Urothelium cell line (cell line): ENCODE data around the gene ARID3A.
A peak's percentile ranks its signal among the peaks of the same experiment; 100 is the strongest.
"Not testable (repeated sequence)": the region's sequence is repeated elsewhere in the genome, so short reads cannot be mapped to it uniquely, and the experiment has no call there.

ENCODE experiments used
- DNase-seq: peaks from one replicate; pipeline ENCODE4 v3.0.0; 2011; ENCODE audit warnings: low spot score, mixed read lengths
- FAIRE-seq: peaks from 2 replicates; lab custom pipeline; 2011; peaks lifted over from hg19 to GRCh38; lab: Jason Lieb, UNC

The ARID3A gene

GRCh38 chr19:890831-891230 is 35.0 kb upstream of the ARID3A start:
- FAIRE-seq (no peak), DNase-seq (no peak)

DNA sequence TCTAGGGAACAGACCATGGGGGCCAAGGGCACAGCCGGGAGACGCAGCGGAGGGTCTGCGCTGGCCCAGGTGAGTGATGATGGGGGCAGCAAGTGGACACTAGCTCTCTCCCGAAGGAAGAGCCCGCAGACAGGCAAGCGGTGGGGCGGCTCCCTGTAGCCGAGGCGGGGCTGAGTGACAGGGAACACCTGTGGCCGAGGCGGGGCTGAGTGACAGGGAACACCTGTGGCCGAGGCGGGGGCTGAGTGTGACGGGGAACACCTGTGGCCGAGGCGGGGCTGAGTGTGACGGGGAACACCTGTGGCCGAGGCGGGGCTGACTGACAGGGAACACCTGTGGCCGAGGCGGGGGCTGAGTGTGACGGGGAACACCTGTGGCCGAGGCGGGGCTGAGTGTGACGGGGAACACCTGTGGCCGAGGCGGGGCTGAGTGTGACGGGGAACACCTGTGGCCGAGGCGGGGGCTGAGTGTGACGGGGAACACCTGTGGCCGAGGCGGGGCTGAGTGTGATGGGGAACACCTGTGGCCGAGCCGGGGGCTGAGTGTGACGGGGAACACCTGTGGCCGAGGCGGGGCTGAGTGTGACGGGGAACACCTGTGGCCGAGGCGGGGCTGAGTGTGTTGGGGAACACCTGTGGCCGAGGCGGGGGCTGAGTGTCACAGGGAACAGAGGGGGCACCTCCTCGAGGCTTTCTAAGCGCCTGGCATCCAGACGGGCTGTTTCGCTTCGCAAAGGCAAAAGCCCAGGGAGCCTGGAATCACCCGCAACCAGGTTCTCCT is 34.2 kb upstream of the ARID3A start:
- not testable (repeated sequence) for FAIRE-seq, DNase-seq

DNA sequence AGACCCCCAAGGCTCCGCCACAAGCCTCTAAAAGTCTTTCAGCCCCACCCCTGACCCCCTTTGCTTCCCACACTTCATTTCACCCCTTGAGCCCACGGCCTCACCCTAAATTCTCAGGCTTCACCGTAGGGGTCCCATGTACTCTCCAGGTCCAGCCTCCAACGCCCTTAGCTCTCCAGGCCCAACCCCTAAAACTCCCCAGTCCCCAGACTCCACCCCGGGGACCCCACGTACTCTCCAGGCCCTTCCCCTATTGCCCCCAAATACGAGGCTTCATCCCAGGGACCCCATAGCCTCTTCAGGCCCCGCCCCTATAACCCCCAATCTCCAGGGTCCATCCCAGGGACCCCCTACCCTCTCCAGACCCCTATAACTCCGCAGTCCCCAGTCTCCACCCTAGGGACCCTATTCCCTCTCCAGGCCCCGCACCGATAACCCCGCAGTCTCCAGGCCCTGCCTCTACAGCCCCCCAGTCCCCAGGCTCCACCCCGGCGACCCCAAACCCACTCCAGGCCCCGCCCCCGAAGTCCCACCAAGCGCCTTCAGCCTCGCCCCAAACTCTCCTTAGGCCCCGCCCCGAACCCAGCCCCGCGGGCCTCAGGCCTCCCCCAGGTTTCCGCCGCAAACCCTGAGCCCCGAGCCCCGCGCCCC is 33.5 kb upstream of the ARID3A start:
- no peak for DNase-seq
- FAIRE-seq, result no peak

DNA sequence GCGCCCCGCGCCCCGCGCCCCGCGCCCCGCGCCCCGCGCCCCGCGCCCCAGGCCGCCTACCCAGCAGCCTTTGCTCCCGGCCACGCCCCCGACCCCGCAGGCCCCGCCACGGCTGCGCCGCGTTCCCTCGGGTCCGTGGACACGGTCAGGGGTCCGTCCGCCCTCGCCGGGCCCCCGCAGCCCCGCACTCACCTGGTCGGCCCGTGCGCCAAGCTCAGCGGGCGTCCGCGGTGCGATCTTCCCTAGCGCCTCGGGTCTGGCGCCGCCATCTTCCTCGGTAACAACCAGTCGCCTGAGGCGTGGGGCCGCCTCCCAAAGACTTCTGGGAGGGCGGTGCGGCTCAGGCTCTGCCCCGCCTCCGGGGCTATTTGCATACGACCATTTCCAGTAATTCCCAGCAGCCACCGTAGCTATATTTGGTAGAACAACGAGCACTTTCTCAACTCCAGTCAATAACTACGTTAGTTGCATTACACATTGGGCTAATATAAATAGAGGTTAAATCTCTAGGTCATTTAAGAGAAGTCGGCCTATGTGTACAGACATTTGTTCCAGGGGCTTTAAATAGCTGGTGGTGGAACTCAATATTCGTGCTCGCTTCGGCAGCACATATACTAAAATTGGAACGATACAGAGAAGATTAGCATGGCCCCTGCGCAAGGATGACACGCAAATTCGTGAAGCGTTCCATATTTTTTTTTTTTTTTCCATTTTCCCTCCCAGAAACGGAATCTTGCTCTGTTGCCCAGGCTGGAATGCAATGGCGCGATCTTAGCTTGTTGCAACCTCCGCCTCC is 32.7 kb upstream of the ARID3A start, which contains the start of the genes MED16 and RNU6-9:
Gene MED16, minus strand, starts transcription at position 294 of the 796 bp plus-strand sequence. CDS start 2,056 bp downstream, outside the sequence.
Gene RNU6-9, plus strand, starts transcription at position 591 of the 796 bp plus-strand sequence.
- DNase-seq (peak; percentile 92), FAIRE-seq (no peak)

DNA sequence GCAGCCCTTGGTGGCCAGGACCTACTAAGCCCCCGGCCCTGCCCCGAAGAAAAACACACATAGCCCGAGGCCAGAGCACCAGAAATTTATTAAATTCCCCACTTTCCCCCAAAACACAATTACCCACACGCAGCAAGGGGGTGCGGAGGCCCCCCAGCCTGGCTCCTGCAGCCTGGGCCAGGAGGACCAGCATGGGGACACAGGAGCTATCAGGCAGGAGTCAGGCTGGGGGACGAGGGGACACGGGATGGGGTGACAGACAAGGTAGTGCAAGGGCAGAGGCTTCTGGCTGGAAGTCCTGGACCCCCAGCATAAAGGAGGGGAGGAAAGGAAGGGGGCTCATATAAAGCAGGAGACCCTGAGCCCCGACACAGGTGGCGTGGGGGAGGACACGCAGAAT is 29.4 kb upstream of the ARID3A start:
- no peak for FAIRE-seq
- no peak for DNase-seq

DNA sequence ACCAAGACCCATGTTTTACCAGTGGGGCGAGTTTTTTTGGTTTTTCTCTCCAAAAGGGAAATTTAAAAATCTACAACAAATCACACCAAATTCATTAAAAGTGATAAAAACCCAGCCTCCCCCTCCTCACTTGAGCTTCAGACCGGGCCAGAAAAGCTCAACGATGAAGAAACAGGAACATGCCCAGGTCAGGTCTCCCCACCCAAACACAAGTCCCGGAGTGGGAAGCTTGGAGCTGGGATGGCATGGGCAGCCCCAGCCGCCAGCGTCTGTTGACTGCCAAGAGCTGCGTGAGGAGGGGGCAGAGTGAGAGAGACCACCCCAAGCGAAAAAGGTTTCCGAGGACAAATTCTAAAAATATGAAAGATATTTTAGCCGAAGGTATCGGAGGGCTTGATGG is 28.8 kb upstream of the ARID3A start:
- no peak for FAIRE-seq
- DNase-seq, result no peak

DNA sequence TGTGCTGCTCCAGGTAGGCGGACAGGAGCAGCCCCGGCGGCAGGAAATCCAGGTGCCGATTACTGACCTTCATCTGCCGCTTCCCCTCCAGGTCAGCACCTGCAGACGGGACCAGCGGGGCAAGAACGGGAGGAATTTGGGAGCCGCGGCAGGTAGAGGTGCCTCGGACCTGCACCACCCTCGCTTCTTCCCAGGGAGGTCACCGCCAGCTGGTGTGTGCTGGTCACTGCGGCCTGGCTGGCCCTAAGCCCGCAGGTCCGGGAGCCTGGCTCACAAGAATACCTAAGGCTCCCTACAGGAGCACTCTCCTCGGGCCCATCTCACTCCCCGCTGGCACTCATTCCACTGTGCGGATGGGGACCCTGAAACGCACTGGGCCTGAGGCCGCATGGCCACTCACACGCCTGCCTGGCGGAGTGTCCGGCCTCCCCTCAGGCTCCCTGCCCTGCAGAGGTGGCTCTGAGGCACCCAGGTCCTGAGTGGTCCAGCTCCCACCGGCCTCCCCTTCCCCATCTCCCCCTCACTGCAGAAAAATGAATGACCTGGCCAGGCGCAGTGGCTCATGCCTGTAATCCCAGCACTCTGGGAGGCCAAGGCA is 28.3 kb upstream of the ARID3A start:
- FAIRE-seq, result no peak

DNA sequence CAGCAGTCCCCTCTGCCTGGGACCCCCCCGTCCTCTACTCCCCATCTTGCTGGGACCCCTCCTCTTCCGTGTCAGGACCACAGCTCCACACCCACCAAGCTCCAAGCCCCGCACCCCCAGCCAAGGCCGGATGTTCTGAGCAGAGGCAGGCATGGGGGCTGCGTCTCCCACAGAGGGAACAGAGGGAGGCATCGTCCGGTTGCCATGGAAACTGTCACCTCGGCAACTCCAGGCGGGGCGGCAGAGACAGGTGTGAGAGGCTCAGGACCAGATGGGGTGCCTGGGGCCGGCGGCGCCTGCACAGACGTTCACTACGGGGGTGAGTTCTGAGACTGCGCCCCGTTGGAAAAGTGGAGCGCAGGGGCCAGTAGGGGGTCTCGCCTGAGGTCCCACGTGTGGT is 27.2 kb upstream of the ARID3A start:
- FAIRE-seq, result no peak
- DNase-seq, result no peak

More for the DNA sequence above, 28.3 kb upstream of the ARID3A start:
- DNase-seq, result no peak

GRCh38 chr19:899336-900042 is 26.3 kb upstream of the ARID3A start:
- FAIRE-seq (no peak), DNase-seq (no peak)

GRCh38 chr19:900043-900301 is 25.9 kb upstream of the ARID3A start:
- FAIRE-seq (no peak), DNase-seq (no peak)

DNA sequence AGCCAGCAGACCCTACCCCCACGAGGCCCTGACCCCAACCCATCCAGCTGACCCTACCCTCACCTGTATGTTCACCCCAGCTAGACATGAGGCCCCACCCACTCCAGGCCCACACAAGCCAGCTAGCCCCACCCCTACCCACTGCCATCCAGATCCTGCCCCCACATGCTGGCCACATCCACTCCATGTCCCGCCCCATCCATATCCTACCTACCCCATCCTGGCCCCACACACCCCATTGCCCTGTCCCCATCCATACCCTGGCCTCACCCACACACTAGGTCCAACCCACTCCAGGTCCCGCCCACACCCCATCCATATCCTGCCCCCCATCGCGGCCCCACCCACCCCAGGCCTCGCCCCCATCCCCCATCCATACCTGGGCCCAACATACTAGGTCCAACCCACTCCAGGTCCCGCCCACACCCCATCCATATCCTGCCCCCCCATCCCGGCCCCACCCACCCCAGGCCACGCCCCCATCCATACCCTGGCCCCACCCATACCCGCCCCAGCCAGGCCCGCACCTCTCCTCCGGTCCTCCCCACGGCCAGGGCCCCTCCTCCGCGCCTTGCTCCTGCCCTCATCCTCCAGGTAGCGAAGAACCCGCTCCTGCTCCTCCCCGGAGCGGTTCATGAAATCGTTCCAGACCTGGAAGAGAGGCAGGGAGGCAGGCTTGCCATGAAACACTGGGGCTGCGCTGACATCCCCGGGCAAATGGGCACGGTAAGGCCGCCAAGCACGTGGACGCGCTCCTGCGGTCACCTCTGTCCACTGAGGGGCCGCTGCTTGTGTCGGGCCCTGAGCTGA is 25.3 kb upstream of the ARID3A start:
- DNase-seq, result peak; percentile 40
- FAIRE-seq, result no peak

GRCh38 chr19:901216-902092 is 24.4 kb upstream of the ARID3A start:
- DNase-seq (no peak), FAIRE-seq (no peak)

GRCh38 chr19:902093-902370 is 23.8 kb upstream of the ARID3A start:
- no peak for FAIRE-seq

DNA sequence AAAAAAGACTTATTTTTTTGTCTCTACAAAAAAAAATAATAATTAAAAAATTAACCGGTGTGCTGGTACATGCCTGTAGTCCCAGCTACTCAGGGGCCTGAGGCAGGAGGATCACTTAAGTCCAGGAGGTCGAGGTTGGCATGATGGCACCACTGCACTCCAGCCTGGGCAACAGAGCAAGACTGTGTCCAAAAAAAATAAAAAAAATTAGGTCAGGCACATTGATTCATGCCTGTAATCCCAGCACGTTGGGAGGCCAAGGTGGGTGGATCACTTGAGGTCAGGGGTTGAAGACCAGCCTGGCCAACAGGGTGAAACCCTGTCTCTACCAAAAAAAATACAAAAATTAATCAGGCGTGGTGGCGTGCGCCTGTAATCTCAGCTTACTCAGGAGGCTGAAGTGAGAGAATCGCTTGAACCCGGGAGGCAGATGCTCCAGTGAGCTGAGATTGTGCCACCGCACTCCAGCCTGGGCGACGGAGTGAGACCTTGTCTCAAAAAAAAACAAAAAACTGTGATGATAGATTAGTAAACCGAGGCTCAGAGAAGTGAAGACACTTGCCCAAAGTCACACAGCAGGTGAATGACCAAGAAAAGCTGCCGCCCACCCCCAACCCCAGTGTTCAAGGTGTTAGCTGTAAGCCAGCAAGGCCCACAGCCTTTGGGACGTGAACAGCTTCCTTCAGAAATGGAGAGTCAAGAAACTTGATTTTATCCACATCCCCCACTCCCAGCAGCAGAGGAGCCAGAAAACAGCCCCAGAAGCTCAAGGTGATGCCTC is 23.2 kb upstream of the ARID3A start:
- DNase-seq (no peak), FAIRE-seq (no peak)

More at GRCh38 chr19:902093-902370, 23.8 kb upstream of the ARID3A start:
- DNase-seq, result no peak

DNA sequence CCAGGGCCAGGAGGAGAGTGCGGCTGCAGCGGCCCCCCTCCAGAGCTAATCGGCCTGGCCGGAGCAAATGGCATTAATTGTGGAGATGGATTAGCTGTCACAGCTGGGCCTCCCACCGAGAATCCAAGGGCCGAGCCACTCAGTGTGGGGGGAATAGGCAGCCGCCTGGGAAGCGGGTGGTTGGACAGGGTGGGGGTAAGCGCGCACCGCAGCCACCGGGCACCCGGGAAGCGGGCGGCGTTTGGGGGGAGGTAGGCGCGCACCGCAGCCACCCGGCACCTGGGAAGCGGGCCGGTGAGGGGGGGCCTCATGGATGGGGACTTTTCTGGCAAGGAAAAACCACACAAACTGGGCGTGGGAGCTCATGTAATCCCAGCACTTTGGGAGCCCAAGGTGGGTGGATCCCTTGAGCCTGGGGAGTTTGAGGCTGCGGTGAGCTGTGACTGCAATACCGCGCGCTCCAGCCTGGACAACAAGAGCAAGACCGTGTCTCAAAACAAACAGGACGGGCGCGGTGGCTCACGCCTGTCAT is 22.5 kb upstream of the ARID3A start:
- DNase-seq, result no peak
- no peak for FAIRE-seq

DNA sequence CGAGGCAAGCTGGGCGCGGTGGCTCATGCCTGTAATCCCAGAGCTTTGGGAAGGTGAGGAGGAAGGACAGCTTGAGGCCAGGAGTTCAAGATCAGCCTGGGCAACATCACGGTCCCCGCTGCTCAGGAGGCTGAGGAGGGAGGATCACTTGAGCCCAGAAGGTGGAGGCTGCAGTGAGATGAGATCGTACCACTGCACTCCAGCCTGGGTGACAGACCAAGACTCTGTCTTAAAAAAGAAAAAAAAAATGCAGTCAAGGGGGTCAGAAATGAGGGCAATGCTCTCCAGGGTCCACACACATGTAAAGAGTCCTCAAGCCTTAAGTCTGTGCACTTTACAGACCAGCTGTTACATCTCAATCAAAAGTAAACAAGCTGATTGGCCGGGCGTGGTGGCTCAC is 21.3 kb upstream of the ARID3A start:
- no peak for DNase-seq
- no peak for FAIRE-seq

DNA sequence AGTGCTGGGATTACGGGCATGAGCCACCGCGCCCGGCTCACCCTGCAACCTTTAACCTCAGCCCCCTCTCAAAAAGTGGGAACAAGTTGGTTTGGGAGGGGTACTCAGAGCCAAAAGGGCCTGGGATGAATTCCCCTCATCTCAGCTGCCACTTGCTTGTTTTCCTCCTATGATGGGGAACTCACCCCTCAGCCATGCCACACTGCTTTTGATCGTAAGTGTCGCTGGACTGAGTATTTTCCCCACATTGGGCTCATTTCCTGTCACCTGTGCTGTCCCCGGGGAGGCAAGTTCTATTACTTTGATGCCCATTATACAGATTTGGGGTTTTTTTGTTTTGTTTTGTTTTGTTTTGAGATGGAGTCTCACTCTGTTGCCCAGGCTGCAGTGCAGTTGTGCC is 19.4 kb upstream of the ARID3A start:
- DNase-seq (no peak), FAIRE-seq (no peak)
